Loucy (cell line): Measurements from ENCODE around the gene TMEM45A.
A peak's percentile ranks its signal among the peaks of the same experiment; 100 is the strongest.

ENCODE experiments used
- H2AFZ ChIP-seq: fragments of 200-600 bp; sonication (generic); 2 replicates; pipeline ENCODE4 v1.6.0; 2016; ENCODE audit warnings: antibody characterized with exemption, mild to moderate bottlenecking, low read length, moderate library complexity
- H3F3A ChIP-seq: fragments of 200-600 bp; 2 replicates; pipeline ENCODE4 v1.6.0; 2016; ENCODE audit warnings: antibody characterized with exemption, low read depth, mild to moderate bottlenecking
- H3K27me3 ChIP-seq: fragments of 200-600 bp; sonication (generic); 2 replicates; pipeline ENCODE4 v1.6.1; 2014; ENCODE audit warnings: low read length, mild to moderate bottlenecking; ENCODE audit not compliant: insufficient read depth, poor library complexity, severe bottlenecking
- H3K36me3 ChIP-seq: fragments of 200-600 bp; sonication (generic); 2 replicates; pipeline ENCODE4 v1.6.1; 2016; ENCODE audit warnings: low read length; ENCODE audit not compliant: insufficient read depth
- H3K4me1 ChIP-seq: fragments of 200-600 bp; sonication (generic); 2 replicates; pipeline ENCODE4 v1.5.1; 2014; ENCODE audit warnings: low read length, mild to moderate bottlenecking; ENCODE audit not compliant: insufficient read depth, poor library complexity, severe bottlenecking
- H3K4me2 ChIP-seq: fragments of 200-600 bp; sonication (generic); 2 replicates; pipeline ENCODE4 v1.6.0; 2014; ENCODE audit warnings: antibody characterized with exemption, low read length, low read depth, mild to moderate bottlenecking; ENCODE audit not compliant: poor library complexity, severe bottlenecking
- H3K4me3 ChIP-seq: fragments of 200-600 bp; sonication (generic); 2 replicates; pipeline ENCODE4 v1.5.1; 2014; ENCODE audit warnings: low read length, mild to moderate bottlenecking, mixed read lengths; ENCODE audit not compliant: poor library complexity, severe bottlenecking
- H3K79me2 ChIP-seq: fragments of 200-600 bp; sonication (generic); 2 replicates; pipeline ENCODE4 v1.6.1; 2014; ENCODE audit warnings: low read length; ENCODE audit not compliant: insufficient read depth
- H3K9ac ChIP-seq: fragments of 200-600 bp; sonication (generic); 2 replicates; pipeline ENCODE4 v1.6.0; 2014; ENCODE audit warnings: mild to moderate bottlenecking, low read depth, low read length, moderate library complexity; ENCODE audit not compliant: poor library complexity, severe bottlenecking
- H3K9me2 ChIP-seq: fragments of 200-600 bp; sonication (generic); replicated peaks from 2 replicates; pipeline ENCODE4 v1.6.1; 2016; ENCODE audit warnings: low read depth, low read length, mixed read lengths
- H3K9me3 ChIP-seq: fragments of 200-600 bp; sonication (generic); 2 replicates; pipeline ENCODE4 v1.6.1; 2014; ENCODE audit warnings: mild to moderate bottlenecking, antibody characterized with exemption, low read length, low read depth; ENCODE audit not compliant: insufficient read depth
- H4K20me1 ChIP-seq: fragments of 200-600 bp; sonication (generic); 2 replicates; pipeline ENCODE4 v1.6.0; 2014; ENCODE audit warnings: antibody characterized with exemption, low read length, mild to moderate bottlenecking; ENCODE audit not compliant: insufficient read depth, poor library complexity, severe bottlenecking
- CTCF ChIP-seq: fragments of 200-600 bp; sonication (generic); conservative IDR thresholded peaks from 2 replicates; pipeline ENCODE4 v1.5.1; 2014; ENCODE audit warnings: mild to moderate bottlenecking, antibody characterized with exemption, low read length
- EZH2phosphoT487 ChIP-seq: fragments of 200-600 bp; IDR thresholded peaks from 2 replicates; pipeline ENCODE4 v1.6.1; 2018; ENCODE audit warnings: antibody characterized with exemption, mild to moderate bottlenecking, moderate library complexity, borderline replicate concordance

Gene TMEM45A

DNA sequence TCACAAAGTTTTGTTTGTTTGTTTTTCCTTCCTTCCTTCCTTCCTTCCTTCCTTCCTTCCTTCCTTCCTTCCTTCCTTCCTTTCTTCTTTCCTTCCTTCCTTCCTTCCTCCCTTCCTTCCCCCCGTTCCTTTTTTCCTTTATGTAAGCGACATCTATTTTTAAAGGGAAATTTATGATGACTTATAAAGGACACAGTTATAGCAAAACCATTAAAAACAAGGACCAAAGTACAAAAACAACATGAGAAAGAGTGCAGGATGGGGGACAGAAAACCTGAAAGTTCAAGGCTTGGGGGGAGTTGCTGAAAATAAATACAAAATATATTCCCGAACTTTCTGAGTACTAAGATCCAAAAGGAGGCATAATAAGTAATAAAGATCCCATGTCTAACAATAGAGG, 118.8 kb downstream of the TMEM45A start:
- Histone ChIP-seq H2AFZ (no peak overlapping the region), H3K4me1 (peaks cover 23% of the 10 kb centered on the region), H3K36me3 (no peaks in the 10 kb centered on the region)

GRCh38 chr3:100613721-100614390, 121.4 kb downstream of the TMEM45A start:
- no peak overlapping the region for H3K9ac ChIP-seq
- H3F3A ChIP-seq: no peaks in the 10 kb centered on the region
- peaks cover 12% of the 10 kb centered on the region for H3K4me1 ChIP-seq
- no peaks in the 10 kb centered on the region for H3K36me3 ChIP-seq
- H2AFZ ChIP-seq: no peak overlapping the region
- no peak overlapping the region for H3K4me2 ChIP-seq
- no peak for TF ChIP-seq CTCF
- no peak for TF ChIP-seq EZH2phosphoT487
- no peaks in the 10 kb centered on the region for H4K20me1 ChIP-seq
- H3K9me3 ChIP-seq: no peaks in the 10 kb centered on the region
- H3K27me3 ChIP-seq: no peaks in the 10 kb centered on the region
- no peaks in the 10 kb centered on the region for H3K79me2 ChIP-seq
- no peak overlapping the region for H3K4me3 ChIP-seq
- no peaks in the 10 kb centered on the region for H3K9me2 ChIP-seq

More for the DNA sequence above, 118.8 kb downstream of the TMEM45A start:
- Histone ChIP-seq H3F3A (no peaks in the 10 kb centered on the region), H3K79me2 (no peaks in the 10 kb centered on the region), H3K9me3 (no peaks in the 10 kb centered on the region), H4K20me1 (no peaks in the 10 kb centered on the region), H3K4me3 (no peak overlapping the region), H3K4me2 (no peak overlapping the region), H3K9me2 (no peaks in the 10 kb centered on the region), H3K27me3 (no peaks in the 10 kb centered on the region), H3K9ac (no peak overlapping the region)
- TF ChIP-seq EZH2phosphoT487 (no peak), CTCF (no peak)

DNA sequence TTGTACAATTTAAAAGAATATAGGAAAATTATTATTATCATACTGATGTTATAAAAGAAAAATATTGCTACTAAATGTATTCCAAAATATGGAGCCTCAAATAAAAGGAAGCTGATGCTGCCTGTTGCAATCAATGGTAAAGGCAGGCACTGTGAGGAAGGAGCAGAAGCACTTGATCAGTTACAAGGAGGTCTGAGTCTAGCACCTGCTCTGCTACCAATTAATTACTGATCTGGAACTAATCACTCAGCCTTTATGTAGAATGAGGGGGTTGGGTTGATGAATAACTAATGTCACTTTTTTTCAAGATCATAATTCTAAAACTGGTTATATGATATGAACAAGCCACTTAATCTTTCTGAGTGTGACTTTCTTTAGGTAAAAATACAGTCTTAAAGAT, 122.5 kb downstream of the TMEM45A start:
- no peak overlapping the region for H3K4me3 ChIP-seq
- TF ChIP-seq CTCF (no peak), EZH2phosphoT487 (no peak)
- no peak overlapping the region for H3K9ac ChIP-seq
- H3F3A ChIP-seq: no peaks in the 10 kb centered on the region
- H3K36me3 ChIP-seq: no peaks in the 10 kb centered on the region
- H3K9me3 ChIP-seq: no peaks in the 10 kb centered on the region
- H3K4me2 ChIP-seq: no peak overlapping the region
- no peaks in the 10 kb centered on the region for H3K9me2 ChIP-seq
- H3K27me3 ChIP-seq: no peaks in the 10 kb centered on the region
- no peaks in the 10 kb centered on the region for H4K20me1 ChIP-seq
- no peaks in the 10 kb centered on the region for H3K79me2 ChIP-seq
- H3K4me1 ChIP-seq: peaks cover 1% of the 10 kb centered on the region
- H2AFZ ChIP-seq: peak overlapping the region; percentile 64; the same call in 1 of the 2 replicates
